Type B pancreatic cell (in vitro differentiated cells): ENCODE measurements around the gene HYLS1. TPM values are rescaled to one million over a fixed set of nuclear protein-coding genes. Genes with fewer than 3 reads are reported as not detected.

Experiments
- DNase-seq: peaks from one replicate; pipeline ENCODE4 v3.0.0; 2021; ENCODE audit warnings: mixed read lengths; ENCODE audit not compliant: unreplicated experiment; ENCODE audit errors: extremely low spot score
- H3K27ac Mint-ChIP-seq: 2 replicates; pipeline ENCODE4 v1.8.0; 2021; ENCODE audit warnings: mild to moderate bottlenecking, mixed read lengths
- H3K27me3 Mint-ChIP-seq: 2 replicates; pipeline ENCODE4 v1.8.0; 2021; ENCODE audit warnings: mixed read lengths
- H3K36me3 Mint-ChIP-seq: 2 replicates; pipeline ENCODE4 v1.8.0; 2021; ENCODE audit warnings: mixed read lengths
- H3K4me1 Mint-ChIP-seq: one replicate; pipeline ENCODE4 v1.8.0; 2021; ENCODE audit warnings: mixed read lengths; ENCODE audit not compliant: unreplicated experiment
- H3K4me3 Mint-ChIP-seq: 2 replicates; pipeline ENCODE4 v1.8.0; 2021; ENCODE audit warnings: mild to moderate bottlenecking, mixed read lengths
- H3K9me3 Mint-ChIP-seq: 2 replicates; pipeline ENCODE4 v1.8.0; 2021; ENCODE audit warnings: mixed read lengths
- total RNA-seq: library from RNA; stranded (reverse); gene quantifications from 2 replicates; pipeline ENCODE4 v1.2.1, GENCODE V29; 2021; ENCODE audit warnings: low replicate concordance
- TF ChIP-seq, protein P1 (sequence below): fragments of 200-600 bp; sonication (generic); conservative IDR thresholded peaks from 2 replicates; pipeline ENCODE4 v1.5.0; 2021; ENCODE audit warnings: antibody characterized with exemption, mild to moderate bottlenecking

HYLS1 gene
- total RNA-seq, 1 donor from 2014 or later = 6.5 TPM

DNA sequence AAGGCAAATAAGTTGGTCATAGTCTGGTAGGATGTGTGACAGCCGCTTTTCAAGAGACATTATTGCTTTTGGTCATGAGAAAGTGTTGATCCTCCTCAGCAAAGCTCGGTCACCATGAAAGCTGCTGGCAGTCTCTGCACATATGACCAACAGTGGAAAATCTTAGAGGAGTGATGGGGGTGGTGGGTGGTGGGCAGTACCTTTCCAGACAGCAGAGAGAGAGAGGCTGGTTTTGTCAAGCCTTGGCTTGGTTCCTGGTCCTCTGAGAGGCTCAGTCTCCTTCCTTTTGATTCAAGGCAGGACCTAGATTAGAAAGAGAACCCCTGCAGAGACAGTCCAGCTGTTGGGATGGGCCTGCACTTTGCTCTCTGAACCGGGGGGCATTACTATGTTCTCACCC is 38.3 kb downstream of the HYLS1 start:
- Mint-ChIP-seq H3K27me3 (peaks cover 8% of the 10 kb centered on the region), H3K4me3 (no peak overlapping the region), H3K36me3 (no peaks in the 10 kb centered on the region), H3K4me1 (peaks cover 27% of the 10 kb centered on the region), H3K27ac (no peak overlapping the region), H3K9me3 (no peaks in the 10 kb centered on the region)
- TF ChIP-seq, protein P1, sequence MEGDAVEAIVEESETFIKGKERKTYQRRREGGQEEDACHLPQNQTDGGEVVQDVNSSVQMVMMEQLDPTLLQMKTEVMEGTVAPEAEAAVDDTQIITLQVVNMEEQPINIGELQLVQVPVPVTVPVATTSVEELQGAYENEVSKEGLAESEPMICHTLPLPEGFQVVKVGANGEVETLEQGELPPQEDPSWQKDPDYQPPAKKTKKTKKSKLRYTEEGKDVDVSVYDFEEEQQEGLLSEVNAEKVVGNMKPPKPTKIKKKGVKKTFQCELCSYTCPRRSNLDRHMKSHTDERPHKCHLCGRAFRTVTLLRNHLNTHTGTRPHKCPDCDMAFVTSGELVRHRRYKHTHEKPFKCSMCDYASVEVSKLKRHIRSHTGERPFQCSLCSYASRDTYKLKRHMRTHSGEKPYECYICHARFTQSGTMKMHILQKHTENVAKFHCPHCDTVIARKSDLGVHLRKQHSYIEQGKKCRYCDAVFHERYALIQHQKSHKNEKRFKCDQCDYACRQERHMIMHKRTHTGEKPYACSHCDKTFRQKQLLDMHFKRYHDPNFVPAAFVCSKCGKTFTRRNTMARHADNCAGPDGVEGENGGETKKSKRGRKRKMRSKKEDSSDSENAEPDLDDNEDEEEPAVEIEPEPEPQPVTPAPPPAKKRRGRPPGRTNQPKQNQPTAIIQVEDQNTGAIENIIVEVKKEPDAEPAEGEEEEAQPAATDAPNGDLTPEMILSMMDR = no peak
- no peak for DNase-seq

DNA sequence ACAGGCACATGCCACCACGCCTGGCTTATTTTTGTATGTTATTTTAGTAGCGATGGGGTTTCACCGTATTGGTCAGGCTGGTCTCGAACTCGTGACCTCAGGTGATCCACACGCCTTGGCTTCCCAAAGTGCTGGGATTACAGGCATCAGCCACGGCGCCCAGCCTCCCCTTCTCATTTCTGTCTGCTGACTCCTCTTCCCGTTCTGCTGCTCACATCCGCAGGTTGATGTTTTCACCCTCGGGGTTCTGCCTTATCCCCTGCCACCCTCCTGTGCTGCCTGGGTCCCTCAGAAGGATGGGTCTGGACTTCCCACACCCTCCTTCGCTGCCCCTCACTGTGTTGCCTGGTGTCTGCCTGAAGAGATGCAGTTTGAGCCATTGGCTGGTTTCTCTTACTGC is 39.2 kb downstream of the HYLS1 start:
- Mint-ChIP-seq H3K36me3 (no peaks in the 10 kb centered on the region), H3K27me3 (peaks cover 8% of the 10 kb centered on the region), H3K4me3 (no peak overlapping the region), H3K27ac (no peak overlapping the region), H3K4me1 (peaks cover 33% of the 10 kb centered on the region), H3K9me3 (no peaks in the 10 kb centered on the region)
- peak; percentile 34 for DNase-seq
- TF ChIP-seq, protein P1 = no peak

DNA sequence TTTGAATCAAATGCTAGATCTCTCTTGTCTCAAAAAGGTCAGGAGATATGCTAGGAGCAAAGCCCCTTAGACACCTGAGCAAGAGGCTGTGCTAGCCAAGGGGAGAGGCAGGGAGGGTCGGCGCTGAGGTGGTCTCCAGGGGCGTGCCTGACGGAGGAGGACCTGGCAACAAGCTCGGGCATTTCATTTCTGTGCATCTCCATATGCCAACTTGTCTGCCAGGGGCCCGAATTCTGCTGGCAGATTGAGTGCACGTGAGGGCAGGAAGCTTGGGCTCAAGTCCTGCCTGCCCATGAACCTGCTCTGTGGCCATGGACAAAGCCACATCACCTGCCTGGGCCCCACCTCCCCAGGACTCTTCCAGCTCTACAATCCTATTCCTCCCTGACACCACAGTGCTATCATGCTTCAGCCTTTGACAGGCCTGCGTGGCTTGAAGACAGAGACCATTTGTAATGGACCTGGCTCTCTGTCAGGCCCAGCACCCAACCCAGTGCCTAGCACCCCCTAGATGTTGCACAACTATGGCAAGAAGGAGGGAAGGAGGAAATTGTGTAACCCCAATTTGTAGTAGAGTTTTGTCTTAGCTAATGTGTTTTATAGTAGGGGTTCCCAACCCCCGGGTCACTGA is 42.1 kb downstream of the HYLS1 start:
- H3K4me3 Mint-ChIP-seq = no peak overlapping the region
- no peaks in the 10 kb centered on the region for H3K36me3 Mint-ChIP-seq
- peaks cover 6% of the 10 kb centered on the region for H3K27me3 Mint-ChIP-seq
- TF ChIP-seq, protein P1 = no peak
- DNase-seq = no peak
- peaks cover 38% of the 10 kb centered on the region for H3K4me1 Mint-ChIP-seq
- H3K27ac Mint-ChIP-seq = no peak overlapping the region
- no peaks in the 10 kb centered on the region for H3K9me3 Mint-ChIP-seq

DNA sequence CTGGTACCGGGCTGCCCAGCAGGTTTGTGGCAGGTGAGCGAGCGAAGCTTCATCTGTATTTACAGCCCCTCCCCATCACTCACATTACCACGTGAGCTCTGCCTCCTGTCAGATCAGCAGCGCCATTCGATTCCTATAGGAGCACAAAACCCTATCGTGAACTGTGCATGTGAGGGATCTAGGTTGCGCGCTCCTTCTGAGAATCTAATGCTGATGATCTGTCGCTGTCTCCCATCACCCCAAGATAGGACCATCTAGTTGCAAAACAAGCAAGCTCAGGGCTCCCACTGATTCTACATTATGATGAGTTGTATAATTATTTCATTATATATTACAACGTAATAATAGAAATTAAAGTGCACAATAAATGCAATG is 42.6 kb downstream of the HYLS1 start:
- peaks cover 6% of the 10 kb centered on the region for H3K27me3 Mint-ChIP-seq
- no peak for DNase-seq
- H3K4me3 Mint-ChIP-seq = no peak overlapping the region
- H3K36me3 Mint-ChIP-seq = no peaks in the 10 kb centered on the region
- TF ChIP-seq, protein P1 = no peak
- H3K9me3 Mint-ChIP-seq = no peaks in the 10 kb centered on the region
- no peak overlapping the region for H3K27ac Mint-ChIP-seq
- H3K4me1 Mint-ChIP-seq = peaks cover 36% of the 10 kb centered on the region

DNA sequence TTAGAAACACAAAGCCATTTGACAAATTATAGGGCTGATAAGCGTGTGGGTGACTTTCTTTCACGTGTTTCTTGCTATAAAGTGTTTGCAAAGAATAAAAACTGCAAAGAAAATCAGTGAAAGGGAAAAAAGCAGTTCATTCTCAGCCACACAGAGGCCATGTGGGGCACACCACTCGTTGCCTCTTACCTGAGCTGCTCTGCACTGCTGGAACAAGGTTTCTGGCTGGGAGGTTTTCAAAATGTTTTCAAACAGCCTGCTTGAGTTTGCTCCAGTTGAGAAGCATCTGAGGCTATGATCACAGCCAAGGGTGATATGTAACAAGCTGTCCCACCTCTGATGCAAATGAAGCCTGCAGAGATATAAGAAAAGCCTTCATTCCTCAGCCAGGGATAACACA is 43.6 kb downstream of the HYLS1 start:
- TF ChIP-seq, protein P1 = no peak
- no peaks in the 10 kb centered on the region for H3K9me3 Mint-ChIP-seq
- no peaks in the 10 kb centered on the region for H3K36me3 Mint-ChIP-seq
- peaks cover 39% of the 10 kb centered on the region for H3K4me1 Mint-ChIP-seq
- no peak overlapping the region for H3K27ac Mint-ChIP-seq
- peaks cover 2% of the 10 kb centered on the region for H3K27me3 Mint-ChIP-seq
- DNase-seq = no peak
- no peak overlapping the region for H3K4me3 Mint-ChIP-seq

DNA sequence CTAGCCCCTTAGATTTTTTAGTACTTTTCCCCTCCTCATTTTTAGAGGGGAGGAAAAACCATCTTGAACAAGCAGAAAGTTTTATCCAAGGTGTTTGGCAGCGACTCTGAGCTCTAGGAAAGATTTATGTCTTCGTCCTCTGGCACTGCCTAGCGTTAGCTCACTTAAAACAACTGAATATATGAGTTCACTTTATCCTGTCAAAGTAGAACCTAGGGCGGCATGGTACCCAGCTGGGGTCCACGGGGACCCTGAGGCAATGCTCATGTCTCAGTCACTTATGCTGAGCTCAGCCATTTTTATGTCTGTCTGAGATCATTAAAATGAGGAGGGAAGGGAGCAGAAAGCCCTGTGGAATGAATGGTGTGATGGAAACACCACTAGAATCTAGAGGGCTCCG is 44.2 kb downstream of the HYLS1 start:
- Mint-ChIP-seq H3K4me1 (peaks cover 41% of the 10 kb centered on the region), H3K4me3 (no peak overlapping the region), H3K9me3 (no peaks in the 10 kb centered on the region), H3K27ac (no peak overlapping the region), H3K27me3 (peaks cover 2% of the 10 kb centered on the region), H3K36me3 (no peaks in the 10 kb centered on the region)
- DNase-seq = no peak
- TF ChIP-seq, protein P1 = no peak
